ENCODE measurements around the gene PCDHGA9.
"Not testable (repeated sequence)": the region's sequence is repeated elsewhere in the genome, so short reads cannot be mapped to it uniquely, and the experiment has no call there.

The PCDHGA9 gene

GRCh38 chr5:141420855-141421488 lies 18.4 kb downstream of the PCDHGA9 start, which contains the start of gene PCDHGA11:
Gene PCDHGA11 (plus strand): TSS chr5:141421051. CDS start chr5:141421228, 177 bp downstream.
- H3K4me3 ChIP-seq (ENCODE audit: low read depth, low read length), result peak within 1 kb of the TSS; percentile 36
- TF ChIP-seq CTCF (IDR thresholded peaks at IDR 0.05; ENCODE audit: low read depth, low read length), result peak; percentile 60

GRCh38 chr5:141421489-141421855 lies 18.9 kb downstream of the PCDHGA9 start:
- TF ChIP-seq CTCF (IDR thresholded peaks at IDR 0.05; ENCODE audit: low read depth, low read length), result no peak
- H3K4me3 ChIP-seq (ENCODE audit: low read depth, low read length), result peak overlapping the region; percentile 36

GRCh38 chr5:141422742-141423291 lies 20.2 kb downstream of the PCDHGA9 start:
- H3K4me3 ChIP-seq (ENCODE audit: low read depth, low read length), result no peak overlapping the region
- TF ChIP-seq CTCF (IDR thresholded peaks at IDR 0.05; ENCODE audit: low read depth, low read length), result no peak

GRCh38 chr5:141427783-141428426 lies 25.3 kb downstream of the PCDHGA9 start:
- no peak for TF ChIP-seq CTCF (IDR thresholded peaks at IDR 0.05; ENCODE audit: low read depth, low read length)
- H3K4me3 ChIP-seq (ENCODE audit: low read depth, low read length), result no peak overlapping the region

GRCh38 chr5:141430332-141431113 lies 27.9 kb downstream of the PCDHGA9 start, which contains the start of gene PCDHGA12:
Gene PCDHGA12 (plus strand): TSS chr5:141430507. CDS start chr5:141430760, 253 bp downstream.
- TF ChIP-seq CTCF (IDR thresholded peaks at IDR 0.05; ENCODE audit: low read depth, low read length), result no peak
- no peak within 1 kb of the TSS for H3K4me3 ChIP-seq (ENCODE audit: low read depth, low read length)

GRCh38 chr5:141431286-141431685 lies 28.7 kb downstream of the PCDHGA9 start:
- no peak overlapping the region for H3K4me3 ChIP-seq (ENCODE audit: low read depth, low read length)
- no peak for TF ChIP-seq CTCF (IDR thresholded peaks at IDR 0.05; ENCODE audit: low read depth, low read length)

GRCh38 chr5:141432308-141432707 lies 29.7 kb downstream of the PCDHGA9 start:
- H3K4me3 ChIP-seq (ENCODE audit: low read depth, low read length), result not testable (repeated sequence)

GRCh38 chr5:141432726-141433125 lies 30.1 kb downstream of the PCDHGA9 start:
- H3K4me3 ChIP-seq (ENCODE audit: low read depth, low read length), result not testable (repeated sequence)

Data from WI38 (cell line).